ENCODE results near the gene GAL. TPM values are rescaled to one million over a fixed set of nuclear protein-coding genes. Genes with fewer than 3 reads are reported as not detected.

The GAL gene
- total and polyA plus RNA-seq, 2 of the 13 experiments (the other 11 are each of a cell fraction or from before 2014, with no cell fraction given), result not detected

DNA sequence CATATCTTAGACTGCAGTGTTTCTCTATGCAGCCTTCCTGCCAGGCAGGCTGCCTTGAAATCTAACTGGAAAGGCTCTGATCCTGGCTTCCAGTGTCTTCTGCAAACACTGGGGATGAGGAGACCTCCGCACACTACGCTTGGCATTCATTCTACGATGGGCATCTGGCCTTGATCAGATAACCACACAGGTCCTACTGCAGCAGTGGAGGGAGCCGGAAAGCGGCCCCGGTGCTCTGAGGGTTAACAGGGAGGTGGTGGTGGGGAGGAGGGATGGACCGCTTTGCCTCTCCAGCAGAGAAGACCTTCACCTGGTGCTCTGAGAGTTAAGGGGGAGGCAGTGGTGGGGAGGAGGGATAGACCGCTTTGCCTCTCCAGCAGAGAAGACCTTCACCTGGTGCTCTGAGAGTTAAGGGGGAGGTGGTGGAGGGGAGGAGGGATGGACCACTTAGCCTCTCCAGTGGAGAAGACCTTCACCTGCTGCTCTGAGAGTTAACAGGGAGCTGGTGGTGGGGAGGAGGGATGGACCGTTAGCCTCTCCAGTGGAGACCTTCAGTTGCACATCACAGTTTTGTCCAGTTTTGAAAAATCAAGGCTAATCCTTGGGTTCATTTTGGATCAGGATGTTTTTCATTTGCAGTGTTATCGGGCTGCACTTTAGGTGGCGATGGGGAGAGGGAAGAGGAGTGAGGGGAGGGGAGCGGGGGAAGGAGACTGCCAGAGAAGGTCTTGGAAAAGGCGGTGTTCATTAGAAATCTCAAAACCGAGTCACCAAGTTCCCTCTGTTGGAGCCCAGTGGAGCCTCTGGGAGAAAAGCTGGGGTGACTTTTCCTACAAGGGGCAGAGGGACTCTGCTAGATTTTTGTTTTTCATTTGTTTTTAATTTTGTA, 5.6 kb downstream of the GAL start:
- TF ChIP-seq RBM22 (optimal IDR thresholded peaks at IDR 0.05; ENCODE audit: low read length), result no peak
- no peak for TF ChIP-seq ZNF776 (CRISPR knock-in tag; IDR thresholded peaks at IDR 0.05)
- TF ChIP-seq GATA4 (IDR thresholded peaks at IDR 0.05; ENCODE audit: borderline replicate concordance, low read depth), result no peak
- TF ChIP-seq, protein P1, sequence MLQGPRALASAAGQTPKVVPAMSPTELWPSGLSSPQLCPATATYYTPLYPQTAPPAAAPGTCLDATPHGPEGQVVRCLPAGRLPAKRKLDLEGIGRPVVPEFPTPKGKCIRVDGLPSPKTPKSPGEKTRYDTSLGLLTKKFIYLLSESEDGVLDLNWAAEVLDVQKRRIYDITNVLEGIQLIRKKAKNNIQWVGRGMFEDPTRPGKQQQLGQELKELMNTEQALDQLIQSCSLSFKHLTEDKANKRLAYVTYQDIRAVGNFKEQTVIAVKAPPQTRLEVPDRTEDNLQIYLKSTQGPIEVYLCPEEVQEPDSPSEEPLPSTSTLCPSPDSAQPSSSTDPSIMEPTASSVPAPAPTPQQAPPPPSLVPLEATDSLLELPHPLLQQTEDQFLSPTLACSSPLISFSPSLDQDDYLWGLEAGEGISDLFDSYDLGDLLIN (CRISPR knock-in tag; IDR thresholded peaks at IDR 0.05; ENCODE audit: borderline replicate concordance), result no peak
- TF ChIP-seq, protein P2, sequence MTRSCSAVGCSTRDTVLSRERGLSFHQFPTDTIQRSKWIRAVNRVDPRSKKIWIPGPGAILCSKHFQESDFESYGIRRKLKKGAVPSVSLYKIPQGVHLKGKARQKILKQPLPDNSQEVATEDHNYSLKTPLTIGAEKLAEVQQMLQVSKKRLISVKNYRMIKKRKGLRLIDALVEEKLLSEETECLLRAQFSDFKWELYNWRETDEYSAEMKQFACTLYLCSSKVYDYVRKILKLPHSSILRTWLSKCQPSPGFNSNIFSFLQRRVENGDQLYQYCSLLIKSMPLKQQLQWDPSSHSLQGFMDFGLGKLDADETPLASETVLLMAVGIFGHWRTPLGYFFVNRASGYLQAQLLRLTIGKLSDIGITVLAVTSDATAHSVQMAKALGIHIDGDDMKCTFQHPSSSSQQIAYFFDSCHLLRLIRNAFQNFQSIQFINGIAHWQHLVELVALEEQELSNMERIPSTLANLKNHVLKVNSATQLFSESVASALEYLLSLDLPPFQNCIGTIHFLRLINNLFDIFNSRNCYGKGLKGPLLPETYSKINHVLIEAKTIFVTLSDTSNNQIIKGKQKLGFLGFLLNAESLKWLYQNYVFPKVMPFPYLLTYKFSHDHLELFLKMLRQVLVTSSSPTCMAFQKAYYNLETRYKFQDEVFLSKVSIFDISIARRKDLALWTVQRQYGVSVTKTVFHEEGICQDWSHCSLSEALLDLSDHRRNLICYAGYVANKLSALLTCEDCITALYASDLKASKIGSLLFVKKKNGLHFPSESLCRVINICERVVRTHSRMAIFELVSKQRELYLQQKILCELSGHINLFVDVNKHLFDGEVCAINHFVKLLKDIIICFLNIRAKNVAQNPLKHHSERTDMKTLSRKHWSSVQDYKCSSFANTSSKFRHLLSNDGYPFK (CRISPR knock-in tag; IDR thresholded peaks at IDR 0.05; ENCODE audit: borderline replicate concordance), result no peak
- TF ChIP-seq ADNP (CRISPR knock-in tag; IDR thresholded peaks at IDR 0.05), result no peak
- no peak for TF ChIP-seq RORA (CRISPR knock-in tag; IDR thresholded peaks at IDR 0.05)
- TF ChIP-seq, protein P3, sequence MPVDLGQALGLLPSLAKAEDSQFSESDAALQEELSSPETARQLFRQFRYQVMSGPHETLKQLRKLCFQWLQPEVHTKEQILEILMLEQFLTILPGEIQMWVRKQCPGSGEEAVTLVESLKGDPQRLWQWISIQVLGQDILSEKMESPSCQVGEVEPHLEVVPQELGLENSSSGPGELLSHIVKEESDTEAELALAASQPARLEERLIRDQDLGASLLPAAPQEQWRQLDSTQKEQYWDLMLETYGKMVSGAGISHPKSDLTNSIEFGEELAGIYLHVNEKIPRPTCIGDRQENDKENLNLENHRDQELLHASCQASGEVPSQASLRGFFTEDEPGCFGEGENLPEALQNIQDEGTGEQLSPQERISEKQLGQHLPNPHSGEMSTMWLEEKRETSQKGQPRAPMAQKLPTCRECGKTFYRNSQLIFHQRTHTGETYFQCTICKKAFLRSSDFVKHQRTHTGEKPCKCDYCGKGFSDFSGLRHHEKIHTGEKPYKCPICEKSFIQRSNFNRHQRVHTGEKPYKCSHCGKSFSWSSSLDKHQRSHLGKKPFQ (CRISPR knock-in tag; IDR thresholded peaks at IDR 0.05; ENCODE audit: insufficient replicate concordance), result no peak
- TF ChIP-seq, protein P4, sequence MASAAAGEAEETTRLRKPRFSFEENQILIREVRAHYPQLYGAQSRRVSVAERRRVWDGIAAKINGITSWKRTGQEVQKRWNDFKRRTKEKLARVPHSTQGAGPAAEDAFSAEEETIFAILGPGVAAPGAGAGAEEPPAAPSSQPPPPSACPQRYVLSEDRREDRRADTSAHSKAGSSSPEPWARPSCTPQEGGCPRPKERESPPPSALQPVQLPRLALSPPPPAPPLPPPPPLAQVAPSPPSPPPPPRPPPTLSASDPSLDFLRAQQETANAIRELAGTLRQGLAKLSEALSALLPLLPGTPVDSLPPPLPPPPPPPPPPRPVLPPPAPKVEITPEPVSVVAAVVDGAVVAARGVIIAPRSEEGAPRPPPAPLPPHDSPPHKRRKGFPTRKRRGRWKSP (CRISPR knock-in tag; IDR thresholded peaks at IDR 0.05), result no peak
- TF ChIP-seq CBX5 (CRISPR knock-in tag; IDR thresholded peaks at IDR 0.05; ENCODE audit: borderline replicate concordance), result no peak
- no peak for TF ChIP-seq HMGA1 (CRISPR knock-in tag; conservative IDR thresholded peaks at IDR 0.05)
- TF ChIP-seq, protein P5, sequence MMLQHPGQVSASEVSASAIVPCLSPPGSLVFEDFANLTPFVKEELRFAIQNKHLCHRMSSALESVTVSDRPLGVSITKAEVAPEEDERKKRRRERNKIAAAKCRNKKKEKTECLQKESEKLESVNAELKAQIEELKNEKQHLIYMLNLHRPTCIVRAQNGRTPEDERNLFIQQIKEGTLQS (CRISPR knock-in tag; IDR thresholded peaks at IDR 0.05), result no peak
- in situ Hi-C loops (cut with HindIII; ENCODE audit: extremely low pct_ligation_motif_present, low pct_unique_long_range_greater_than_20kb), result no loop called here
- H3K4me3 ChIP-seq (replicated peaks in 1 of 3; ENCODE audit: insufficient read depth in 1 of 3, low read depth in 2 of 3, low read length in 3 of 3), result no peak overlapping the region
- peaks cover 9 to 60% of the 10 kb centered on the region in 2 experiments for H3K27me3 ChIP-seq (ENCODE audit: control insufficient read depth in 1 of 2, insufficient read depth in 2 of 2, low read length in 2 of 2)
- FAIRE-seq (no peak), DNase-seq (ENCODE audit: low spot score) (no peak), ATAC-seq (no peak)
- no peak overlapping the region for H3K9ac ChIP-seq (ENCODE audit: insufficient read depth, low read depth, low read length)
- intact Hi-C loops (cut with micrococcal nuclease; ENCODE audit: unreplicated experiment), result no loop called here
- ChIA-PET POLR2A (no interaction called here), CTCF (ENCODE audit: low intra/inter-chr PET ratio, low total read pairs) (no interaction called here)
- H3K9me3 ChIP-seq (ENCODE audit: low read length), result no peaks in the 10 kb centered on the region
- no TSS peak for BruUV-seq (replicated peaks)
- H3K36me3 ChIP-seq (replicated peaks in 1 of 2; ENCODE audit: control insufficient read depth in 1 of 2, insufficient read depth in 2 of 2, low read length in 2 of 2), result no peaks in the 10 kb centered on the region
- H3K4me1 ChIP-seq (ENCODE audit: insufficient read depth, low read length), result peaks cover 8% of the 10 kb centered on the region; the same call in 1 of the 2 replicates
- H3K79me2 ChIP-seq (ENCODE audit: insufficient read depth, low read length), result no peaks in the 10 kb centered on the region
- no peak overlapping the region for H3K27ac ChIP-seq (ENCODE audit: extremely low read length, insufficient read depth, low read length)
- no peaks in the 10 kb centered on the region for H4K20me1 ChIP-seq (ENCODE audit: insufficient read depth, low read length)
- 50% methylated on average over 14 of the region's 14 CpGs for WGBS (ENCODE audit: low lambda C conversion rate)
- no peak overlapping the region for H3K4me2 ChIP-seq (ENCODE audit: low read depth, low read length)
- H2AFZ ChIP-seq (ENCODE audit: low read length), result no peak overlapping the region
